Tibial nerve (tissue), 4 donors: Measurements from ENCODE around the gene PDLIM5. TPM values are rescaled to one million over a fixed set of nuclear protein-coding genes. Genes with fewer than 3 reads are reported as not detected.
"Not testable (repeated sequence)": the region's sequence is repeated elsewhere in the genome, so short reads cannot be mapped to it uniquely, and the experiment has no call there.

Experiments
- DNase-seq, 2 donors: peaks; one replicate each; pipeline ENCODE4 v3.0.0-alpha.2; 2019; ENCODE audit warnings: low spot score in 2 of 2
- H3K27ac ChIP-seq, 4 donors: fragments of 200-600 bp; sonication (generic) in 3 of 4; one replicate each; pipeline ENCODE4 v1.5.1; 2017 to 2019; ENCODE audit warnings: mild to moderate bottlenecking in 1 of 4
- H3K27me3 ChIP-seq, 2 donors: fragments of 200-600 bp; sonication (generic) in 1 of 2; one replicate each; pipeline versions ENCODE4 v1.5.1 to v1.6.0; 2017 to 2019
- H3K36me3 ChIP-seq, 3 donors: fragments of 200-600 bp; sonication (generic); one replicate each; pipeline ENCODE4 v1.5.1; 2018 to 2019
- H3K4me1 ChIP-seq, 4 donors: fragments of 200-600 bp; sonication (generic) in 3 of 4; one replicate each; pipeline ENCODE4 v1.5.1; 2017 to 2019
- H3K4me3 ChIP-seq, 4 donors: fragments of 200-600 bp; sonication (generic) in 3 of 4; one replicate each; pipeline ENCODE4 v1.5.1; 2017 to 2019; ENCODE audit warnings: mild to moderate bottlenecking in 1 of 4, moderate library complexity in 1 of 4
- H3K9me3 ChIP-seq, 4 donors: fragments of 200-600 bp; sonication (generic) in 3 of 4; one replicate each; pipeline ENCODE4 v1.5.1; 2017 to 2019
- CTCF ChIP-seq, 5 experiments: fragments of 200-600 bp in 3 of 5; fragments of 450-650 bp in 2 of 5; sonication (generic) in 3 of 5; IDR thresholded peaks; one replicate each; pipeline ENCODE4 v1.5.1; 2016 to 2019; ENCODE audit warnings: antibody characterized with exemption in 5 of 5, mild to moderate bottlenecking in 3 of 5, moderate library complexity in 2 of 5
- EP300 ChIP-seq, 2 donors: sonication (generic); formaldehyde crosslinking; IDR thresholded peaks; one replicate each; pipeline ENCODE4 v1.6.1; 2017; ENCODE audit warnings: antibody characterized with exemption in 2 of 2, mild to moderate bottlenecking in 1 of 2
- POLR2A ChIP-seq, 2 donors: fragments of 450-650 bp; IDR thresholded peaks; one replicate each; pipeline ENCODE4 v1.6.1; 2017; ENCODE audit warnings: antibody characterized with exemption in 2 of 2, mild to moderate bottlenecking in 2 of 2, moderate library complexity in 2 of 2
- WGBS, 2 donors: methylation state at CpG; one replicate each; pipeline ENCODE4 v1.1.5; 2018; 5-methylcytosine and 5-hydroxymethylcytosine counted together
- total RNA-seq, 4 donors: library from RNA; depleted of rRNA; stranded (reverse); fragments of >200 nt; gene quantifications; one replicate each; pipeline ENCODE4 v1.1.0, GENCODE V29; 2016

PDLIM5 gene
- total RNA-seq, 4 donors from 2014 or later = 73.5 to 117 (median 98.2) TPM

- TF ChIP-seq POLR2A (IDR thresholded peaks at IDR 0.05) (no peak), CTCF (IDR thresholded peaks at IDR 0.05) (no peak), EP300 (IDR thresholded peaks at IDR 0.05) (no peak)
- Histone ChIP-seq H3K27ac (no peak overlapping the region), H3K4me3 (no peak overlapping the region), H3K4me1 (peaks cover 0 to 37% (median 0%) of the 10 kb centered on the region in 4 donors), H3K27me3 (no peaks in the 10 kb centered on the region), H3K9me3 (no peaks in the 10 kb centered on the region), H3K36me3 (no peaks in the 10 kb centered on the region)
- no peak for DNase-seq
- 76 to 79% methylated on average over 4 of the region's 4 CpGs for WGBS, 2 donors
These were observed 18.4 kb downstream of the PDLIM5 start for GRCh38 chr4:94470132-94470531.

- H3K4me3 ChIP-seq, H3K9me3 ChIP-seq, H3K27ac ChIP-seq, H3K36me3 ChIP-seq, H3K27me3 ChIP-seq, DNase-seq: not testable (repeated sequence)
- H3K4me1 ChIP-seq = peaks cover 0 to 36% (median 0%) of the 10 kb centered on the region in 4 donors
- WGBS, 2 donors = 97 to 98% methylated on average over 4 of the region's 4 CpGs
These were observed 19.0 kb downstream of the PDLIM5 start for GRCh38 chr4:94470782-94471181.

- WGBS, 2 donors = 94 to 96% methylated on average over 5 of the region's 5 CpGs
- TF ChIP-seq CTCF (IDR thresholded peaks at IDR 0.05) = no peak
- TF ChIP-seq POLR2A (IDR thresholded peaks at IDR 0.05) = no peak
- TF ChIP-seq EP300 (IDR thresholded peaks at IDR 0.05) = no peak
- H3K27me3 ChIP-seq = no peaks in the 10 kb centered on the region
- H3K36me3 ChIP-seq = no peaks in the 10 kb centered on the region
- H3K27ac ChIP-seq = no peak overlapping the region
- no peak overlapping the region for H3K4me3 ChIP-seq
- no peaks in the 10 kb centered on the region for H3K9me3 ChIP-seq
- DNase-seq = no peak
- H3K4me1 ChIP-seq = peaks cover 0 to 32% (median 0%) of the 10 kb centered on the region in 4 donors
These were observed 20.5 kb downstream of the PDLIM5 start for GRCh38 chr4:94472056-94472826.

- H3K27me3 ChIP-seq = no peaks in the 10 kb centered on the region
- no peak overlapping the region for H3K4me3 ChIP-seq
- no peak overlapping the region for H3K27ac ChIP-seq
- no peaks in the 10 kb centered on the region for H3K36me3 ChIP-seq
- TF ChIP-seq CTCF (IDR thresholded peaks at IDR 0.05) = no peak
- TF ChIP-seq POLR2A (IDR thresholded peaks at IDR 0.05) = no peak
- TF ChIP-seq EP300 (IDR thresholded peaks at IDR 0.05) = no peak
- peaks cover 0 to 24% (median 0%) of the 10 kb centered on the region in 4 donors for H3K4me1 ChIP-seq
- no peaks in the 10 kb centered on the region for H3K9me3 ChIP-seq
- no peak for DNase-seq
- WGBS, 2 donors = 91 to 92% methylated on average over 2 of the region's 2 CpGs
These were observed 23.3 kb downstream of the PDLIM5 start for GRCh38 chr4:94475050-94475449.

GRCh38 chr4:94475794-94476193 is 24.1 kb downstream of the PDLIM5 start:
- Histone ChIP-seq H3K27ac (no peak overlapping the region), H3K9me3 (no peaks in the 10 kb centered on the region), H3K36me3 (no peaks in the 10 kb centered on the region), H3K4me1 (peaks cover 0 to 31% (median 0%) of the 10 kb centered on the region in 4 donors), H3K27me3 (no peaks in the 10 kb centered on the region), H3K4me3 (no peak overlapping the region)
- no peak for DNase-seq
- 68 to 69% methylated on average over 2 of the region's 2 CpGs for WGBS, 2 donors
- TF ChIP-seq POLR2A (IDR thresholded peaks at IDR 0.05) = no peak
- no peak for TF ChIP-seq CTCF (IDR thresholded peaks at IDR 0.05)
- no peak for TF ChIP-seq EP300 (IDR thresholded peaks at IDR 0.05)
